Right renal pelvis (tissue), 4 donors: ENCODE data around the gene PRAMEF17. TPM values are rescaled to one million over a fixed set of nuclear protein-coding genes. Genes with fewer than 3 reads are reported as not detected.
"Not testable (repeated sequence)": the region's sequence is repeated elsewhere in the genome, so short reads cannot be mapped to it uniquely, and the experiment has no call there.

Experiments used
- DNase-seq, 4 donors: peaks; one replicate each; pipeline ENCODE4 v3.0.0-alpha.2; 2013; ENCODE audit warnings: low read depth in 4 of 4, low spot score in 3 of 4, missing footprints in 1 of 4
- polyA plus RNA-seq, 4 donors: library from polyadenylated mRNA; unstranded; fragments of 120-200 nt; gene quantifications; one replicate each; pipeline ENCODE4 v1.2.1, GENCODE V29; 2013; ENCODE audit not compliant: insufficient read length in 4 of 4

Gene PRAMEF17, protein sequence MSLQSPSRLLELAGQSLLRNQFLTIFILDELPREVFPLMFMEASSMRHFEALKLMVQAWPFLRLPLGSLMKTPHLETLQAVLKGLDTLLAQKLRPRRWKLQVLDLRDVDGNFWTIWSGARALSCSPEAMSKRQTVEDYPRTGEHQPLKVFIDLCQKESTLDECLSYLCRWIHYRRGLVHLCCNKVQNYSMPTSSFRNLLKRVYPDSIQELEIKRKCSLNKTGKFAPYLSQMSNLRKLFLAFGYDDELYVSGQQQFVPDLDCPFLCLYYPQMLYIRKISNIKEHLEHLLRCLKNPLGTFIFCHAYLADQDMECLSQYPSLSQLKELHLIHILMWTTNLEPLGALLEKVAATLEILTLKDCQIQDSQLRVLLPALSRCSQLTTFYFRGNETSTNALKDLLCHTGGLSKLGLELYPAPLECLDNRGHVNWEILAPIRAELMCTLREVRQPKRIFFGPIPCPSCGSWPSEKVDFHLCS
- not detected for polyA plus RNA-seq

DNA sequence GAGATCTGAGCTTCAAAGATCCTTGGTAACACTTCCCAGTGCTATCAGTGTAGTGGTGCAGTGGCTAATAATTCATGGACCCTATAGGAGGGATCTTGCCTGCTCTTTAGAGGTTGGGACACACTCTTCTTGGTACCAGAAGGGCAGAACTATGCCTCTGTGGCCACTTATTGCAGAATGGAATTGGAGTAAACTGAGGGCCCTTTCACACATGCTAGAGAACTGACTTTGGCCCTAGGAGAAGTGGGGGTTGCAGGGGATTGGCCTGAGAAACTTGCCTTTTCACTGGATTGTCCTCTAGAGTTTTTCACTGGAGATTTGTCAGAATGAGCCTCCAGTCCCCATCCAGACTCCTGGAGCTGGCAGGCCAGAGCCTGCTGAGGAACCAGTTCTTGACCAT lies at the start of gene PRAMEF17:
PRAMEF17 (plus strand) TSS at position 301 of the 400 bp plus-strand sequence; CDS start at position 327, 26 bp downstream.
- DNase-seq, result not testable (repeated sequence)

DNA sequence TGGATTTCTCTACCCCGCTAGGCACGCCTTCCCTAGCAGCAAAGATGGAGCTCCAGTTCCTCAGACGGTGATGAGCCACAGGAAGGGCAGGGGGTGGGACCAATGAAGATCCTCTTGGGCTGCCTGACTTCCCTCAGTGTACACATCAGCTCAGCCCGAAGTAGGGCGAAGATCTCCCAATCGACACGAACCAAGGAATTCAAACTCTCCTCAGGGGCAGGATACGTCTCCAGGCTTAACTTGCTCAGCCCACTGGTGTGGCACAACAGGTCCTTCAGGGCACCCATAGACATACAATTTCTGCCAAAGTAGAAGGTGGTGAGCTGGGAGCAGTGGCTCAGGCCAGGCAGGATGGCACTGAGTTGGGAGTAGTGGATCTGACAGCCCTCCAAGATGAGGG lies 46.9 kb upstream of the PRAMEF17 start:
- DNase-seq, result not testable (repeated sequence)

DNA sequence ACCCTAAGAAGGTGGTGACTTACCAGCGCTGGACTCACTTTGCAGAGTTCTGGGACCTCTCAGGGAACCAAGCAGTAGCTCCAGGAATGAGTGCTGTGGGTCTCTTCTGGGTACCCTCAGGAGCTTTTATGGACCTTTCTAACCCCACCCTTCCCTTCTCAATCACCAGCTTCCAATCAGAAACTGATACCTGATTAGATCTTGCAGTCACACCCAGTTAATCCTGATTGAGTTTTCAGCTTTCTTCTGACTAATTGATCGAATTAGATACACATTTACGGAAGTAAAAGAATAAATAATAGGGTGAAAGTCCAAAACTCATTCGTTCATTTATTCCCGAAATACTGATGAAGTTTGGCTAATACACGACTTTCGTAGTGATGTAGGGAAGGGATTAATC lies 42.4 kb upstream of the PRAMEF17 start, which contains the start of gene PRAMEF14:
PRAMEF14 (minus strand) TSS at position 101 of the 400 bp plus-strand sequence. CDS start 1,820 bp downstream, outside the sequence.
- not testable (repeated sequence) for DNase-seq

DNA sequence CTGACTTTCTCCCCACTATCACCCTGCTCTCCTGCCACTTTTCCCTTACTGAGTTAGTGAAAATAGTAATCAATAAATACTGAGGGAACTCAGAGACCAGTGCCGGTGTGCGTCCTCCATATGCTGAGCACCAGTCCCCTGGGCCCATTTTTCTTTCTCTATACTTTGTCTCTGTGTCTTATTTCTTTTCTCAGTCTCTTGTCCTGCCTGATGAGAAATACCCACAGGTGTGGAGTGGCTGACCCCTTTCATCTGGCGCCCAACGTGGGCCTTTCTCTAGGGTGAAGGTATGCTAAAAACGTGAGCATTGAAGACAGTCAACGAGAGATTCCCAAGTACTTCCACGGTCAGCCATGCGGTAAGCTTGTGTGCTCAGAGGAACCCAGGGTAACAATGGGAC lies 36.0 kb upstream of the PRAMEF17 start:
- DNase-seq, result not testable (repeated sequence)

DNA sequence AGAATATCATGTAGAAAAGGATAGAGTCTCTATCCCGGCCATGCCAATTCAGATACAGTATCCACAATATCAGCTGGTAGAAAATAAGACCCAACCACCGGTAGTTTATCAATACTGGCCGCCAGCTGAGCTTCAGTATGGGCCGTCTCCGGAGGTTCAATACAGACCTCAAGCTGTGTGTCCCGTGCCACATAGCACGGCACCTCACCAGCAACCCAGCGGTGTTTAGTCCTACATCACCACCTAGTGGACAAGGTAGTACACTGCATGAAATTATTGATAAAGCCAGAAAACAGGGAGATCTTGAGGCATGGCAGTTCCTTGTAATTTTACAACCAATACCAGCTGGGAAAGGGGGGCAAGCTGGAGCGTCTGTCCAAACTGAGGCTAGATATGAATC lies 35.0 kb upstream of the PRAMEF17 start:
- DNase-seq, result not testable (repeated sequence)

DNA sequence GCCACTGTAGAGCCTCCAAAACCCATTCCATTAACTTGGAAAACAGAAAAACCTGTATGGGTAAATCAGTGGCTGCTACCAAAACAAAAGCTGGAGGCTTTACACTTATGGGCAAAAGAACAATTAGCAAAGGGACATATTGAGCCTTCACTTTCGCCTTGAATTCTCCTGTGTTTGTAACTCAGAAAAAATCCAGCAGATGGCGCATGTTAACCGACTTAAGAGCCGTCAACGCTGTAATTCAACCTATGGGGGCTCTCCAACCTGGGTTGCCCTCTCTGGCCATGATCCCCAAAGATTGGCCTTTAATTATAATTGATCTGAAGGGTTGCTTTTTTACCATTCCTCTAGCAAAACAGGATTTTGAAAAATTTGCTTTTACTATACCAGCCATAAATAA lies 32.7 kb upstream of the PRAMEF17 start:
- peak; percentile 8 to 28 (median 20) for DNase-seq

DNA sequence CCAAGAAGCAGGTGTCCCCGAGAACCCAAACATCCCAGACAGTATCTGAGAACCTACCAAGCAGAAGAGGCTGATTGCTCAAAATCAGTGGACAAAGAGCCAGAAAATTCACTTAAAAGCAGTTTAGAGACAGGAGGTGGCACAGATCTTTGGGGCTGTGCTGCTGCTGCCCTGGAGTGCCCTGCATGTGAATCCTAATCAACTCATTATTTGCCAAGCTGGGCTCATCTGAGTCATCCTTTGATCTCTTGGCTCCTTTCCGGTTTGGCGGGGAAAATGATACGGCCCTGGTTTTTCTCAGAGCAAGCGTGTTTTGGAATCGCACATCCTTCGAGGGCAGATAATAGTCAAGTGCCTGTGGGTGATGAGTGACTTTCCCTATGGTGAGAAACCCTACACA lies 27.1 kb upstream of the PRAMEF17 start:
- DNase-seq, result not testable (repeated sequence)

DNA sequence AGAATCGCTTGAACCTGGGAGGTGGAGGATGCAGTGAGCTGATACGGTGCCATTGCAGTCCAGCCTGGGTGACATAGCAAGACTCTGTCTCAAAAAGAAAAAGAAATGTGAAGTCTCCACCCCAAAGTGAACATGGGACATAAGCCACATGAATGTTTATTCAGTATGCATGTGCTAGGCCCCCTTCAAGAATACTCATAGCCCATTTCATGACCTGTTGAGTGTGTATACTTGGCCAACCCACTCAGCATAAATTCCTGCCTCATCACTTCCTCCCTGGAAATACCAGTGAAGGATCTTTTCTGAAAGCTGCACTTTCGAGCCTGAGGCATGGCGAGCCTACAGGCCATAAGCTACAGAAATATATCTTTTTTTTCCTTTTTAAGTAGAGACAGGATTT lies 24.5 kb upstream of the PRAMEF17 start:
- DNase-seq, result not testable (repeated sequence)

DNA sequence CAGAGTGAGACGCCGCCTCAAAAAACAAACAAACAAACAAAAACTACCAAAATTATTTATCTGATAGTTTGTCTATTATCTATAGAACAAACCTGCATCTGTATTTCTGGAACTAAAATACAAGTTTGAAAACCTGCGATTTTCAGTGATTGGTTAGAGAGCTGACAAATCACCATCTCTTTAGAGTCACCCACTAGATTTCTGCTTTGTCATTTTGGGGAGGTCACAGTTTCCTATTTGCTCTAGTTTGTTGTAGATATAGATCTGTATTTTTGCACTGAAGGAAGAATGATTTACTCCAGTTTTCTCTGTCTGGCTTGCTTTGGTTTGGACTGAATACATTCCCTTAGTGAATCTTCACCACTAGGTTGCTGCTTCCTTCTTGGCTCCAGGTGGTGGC lies 22.9 kb upstream of the PRAMEF17 start:
- DNase-seq, result not testable (repeated sequence)

DNA sequence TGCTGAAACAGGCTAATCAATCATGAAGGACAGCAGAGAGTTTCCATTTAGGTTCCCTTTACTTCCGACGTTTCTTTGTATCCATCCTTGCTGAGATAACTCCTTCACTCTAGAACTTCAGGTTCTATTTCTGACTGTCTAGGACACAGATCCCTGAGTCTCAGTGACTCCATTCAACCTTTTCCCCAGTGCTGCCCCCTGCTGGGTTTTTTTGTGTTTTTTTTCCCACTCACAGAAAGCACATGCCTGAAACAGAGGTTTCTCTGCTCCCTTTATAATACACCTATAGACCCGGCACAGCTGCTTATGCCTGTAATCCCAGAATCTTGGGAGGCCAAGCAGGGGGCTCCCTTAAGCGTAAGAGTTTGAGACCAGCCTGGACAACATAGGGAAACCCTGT lies 20.9 kb upstream of the PRAMEF17 start:
- DNase-seq, result not testable (repeated sequence)

DNA sequence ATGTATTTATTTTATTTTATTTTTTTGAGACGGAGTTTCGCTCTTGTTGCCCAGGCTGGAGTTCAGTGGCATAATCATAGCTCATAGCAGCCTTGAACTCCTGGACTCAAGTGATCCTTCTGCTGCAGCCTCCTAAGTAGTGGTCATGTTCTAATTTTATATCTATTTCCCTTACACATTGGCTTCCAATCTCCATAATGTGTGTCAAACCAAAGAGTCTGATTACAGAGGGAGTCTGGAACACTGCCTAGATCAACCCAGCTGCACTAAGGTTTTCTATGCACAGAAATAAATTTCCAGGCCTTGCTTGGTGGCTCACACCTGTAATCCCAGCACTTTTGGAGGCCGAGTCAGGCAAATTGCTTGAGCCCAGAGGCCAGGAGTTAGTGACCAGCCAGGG lies 10.4 kb upstream of the PRAMEF17 start:
- DNase-seq, result not testable (repeated sequence)

DNA sequence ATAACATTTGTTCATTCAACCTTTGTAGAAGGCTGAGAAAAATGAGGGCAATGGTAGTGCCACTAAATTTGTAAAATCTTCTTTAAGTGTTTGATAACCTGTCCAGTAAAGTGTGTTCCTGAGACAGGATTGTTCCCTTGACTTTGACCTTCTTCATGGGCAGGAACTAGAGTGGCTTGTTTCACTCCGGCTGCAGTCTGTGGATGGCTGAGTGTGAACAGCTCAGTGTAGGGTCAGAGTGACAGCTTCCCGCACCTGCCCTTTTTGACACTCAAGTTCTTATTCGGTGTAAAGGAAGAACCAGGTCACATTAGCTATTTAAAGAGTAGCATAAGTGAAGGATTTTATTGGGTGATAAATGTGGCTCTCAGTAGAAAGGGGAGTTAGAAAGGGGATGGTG lies 9.1 kb upstream of the PRAMEF17 start:
- DNase-seq, result not testable (repeated sequence)

DNA sequence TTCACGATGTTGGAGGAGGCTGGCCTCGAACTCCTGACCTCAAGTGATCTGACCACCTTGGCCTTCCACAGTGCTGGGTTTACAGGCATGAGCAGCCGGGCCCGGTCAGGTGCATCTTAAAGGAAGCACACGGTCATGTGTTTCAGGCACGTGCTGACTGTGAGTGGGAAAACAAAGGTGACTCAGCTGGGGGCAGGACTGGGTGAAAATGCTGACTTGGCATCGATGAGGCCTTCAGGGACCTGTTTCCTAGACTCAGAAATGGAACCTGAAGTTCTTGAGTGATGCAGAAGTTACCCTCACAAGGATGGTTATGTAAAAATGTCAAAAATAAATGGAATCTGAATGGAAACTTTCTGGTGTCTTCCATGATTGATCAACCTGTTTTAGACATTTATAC lies 3.6 kb downstream of the PRAMEF17 start:
- not testable (repeated sequence) for DNase-seq

DNA sequence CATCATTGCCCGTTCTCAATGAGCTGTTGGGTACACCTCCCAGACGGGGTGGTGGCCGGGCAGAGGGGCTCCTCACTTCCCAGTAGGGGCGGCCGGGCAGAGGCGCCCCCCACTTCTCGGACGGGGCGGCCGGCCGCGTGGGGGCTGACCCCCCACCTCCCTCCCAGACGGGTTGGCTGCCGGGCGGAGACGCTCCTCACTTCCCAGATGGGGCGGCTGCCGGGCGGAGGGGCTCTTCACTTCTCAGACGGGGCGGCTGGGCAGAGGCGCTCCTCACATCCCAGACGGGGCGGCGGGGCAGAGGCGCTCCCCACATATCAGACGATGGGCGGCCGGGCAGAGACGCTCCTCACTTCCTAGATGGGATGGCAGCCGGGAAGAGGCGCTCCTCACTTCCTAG lies 5.3 kb downstream of the PRAMEF17 start:
- DNase-seq, result not testable (repeated sequence)

DNA sequence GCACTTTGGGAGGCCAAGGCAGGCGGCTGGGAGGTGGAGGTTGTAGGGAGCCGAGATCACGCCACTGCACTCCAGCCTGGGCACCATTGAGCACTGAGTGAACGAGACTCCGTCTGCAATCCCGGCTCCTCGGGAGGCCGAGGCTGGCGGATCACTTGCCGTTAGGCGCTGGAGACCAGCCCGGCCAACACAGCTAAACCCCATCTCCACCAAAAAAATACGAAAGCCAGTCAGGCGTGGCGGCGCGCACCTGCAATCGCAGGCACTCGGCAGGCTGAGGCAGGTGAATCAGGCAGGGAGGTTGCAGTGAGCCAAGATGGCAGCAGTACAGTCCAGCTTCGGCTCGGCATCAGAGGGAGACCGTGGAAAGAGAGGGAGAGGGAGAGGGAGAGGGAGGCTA lies 5.9 kb downstream of the PRAMEF17 start:
- not testable (repeated sequence) for DNase-seq

DNA sequence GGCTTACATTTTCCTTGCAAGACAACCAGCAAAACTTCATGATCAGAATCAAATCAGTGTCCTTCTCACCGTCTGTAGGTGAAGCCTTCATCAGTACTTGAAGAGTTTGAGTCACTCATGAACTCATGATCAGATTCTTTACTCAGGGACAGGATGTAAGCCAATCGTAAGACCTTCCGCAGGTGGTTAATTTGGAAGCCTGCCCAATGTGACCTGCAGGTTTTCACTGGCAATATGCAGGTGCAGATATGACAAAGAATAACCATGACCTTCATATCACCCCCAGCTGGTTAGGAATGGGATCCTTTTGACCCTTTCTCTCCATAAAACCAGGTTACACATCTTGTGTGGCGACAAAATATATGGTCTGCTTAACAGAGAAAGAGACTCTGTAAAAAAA lies 18.4 kb downstream of the PRAMEF17 start:
- DNase-seq, result no peak

DNA sequence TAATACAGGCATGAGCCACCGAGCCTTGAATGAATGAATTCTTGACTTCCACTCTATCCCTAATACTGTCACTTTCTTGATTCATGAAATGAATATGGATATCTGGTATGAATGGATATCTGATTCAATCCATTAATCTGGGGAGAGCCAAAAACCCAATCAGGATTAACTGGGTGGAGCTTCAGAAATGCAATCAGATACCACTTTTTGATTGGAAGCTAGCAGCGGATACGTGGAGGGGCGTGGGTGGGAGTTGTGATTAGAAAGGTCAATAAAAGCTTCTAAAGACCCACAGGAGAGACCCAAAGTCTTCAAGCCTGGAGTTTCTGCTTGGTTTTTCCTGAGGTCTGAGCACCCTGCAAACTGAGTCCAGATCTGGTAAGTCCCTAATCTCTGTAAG lies 20.7 kb downstream of the PRAMEF17 start, which contains the start of gene PRAMEF20:
PRAMEF20 (plus strand) TSS at position 301 of the 400 bp plus-strand sequence. CDS start 5,905 bp downstream, outside the sequence.
- DNase-seq, result not testable (repeated sequence)

DNA sequence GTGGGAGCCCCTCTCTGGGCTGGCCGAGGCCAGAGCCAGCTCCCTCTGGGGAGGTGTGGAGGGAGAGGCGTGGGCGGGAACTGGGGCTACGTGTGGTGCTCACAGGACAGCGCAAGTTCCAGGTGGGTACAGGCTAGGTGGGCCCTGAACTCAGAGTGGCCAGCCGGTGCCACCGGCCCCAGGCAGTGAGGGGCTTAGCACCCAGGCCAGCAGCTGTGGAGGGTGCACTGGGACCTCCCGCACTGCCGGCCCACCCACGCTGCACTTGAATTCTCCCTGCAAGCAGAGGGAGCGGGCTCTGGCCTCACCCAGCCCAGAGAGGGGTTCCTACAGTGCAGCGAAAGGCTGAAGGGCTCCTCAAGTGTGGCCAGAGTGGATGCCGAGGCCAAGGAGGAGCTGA lies 41.1 kb downstream of the PRAMEF17 start:
- DNase-seq, result no peak

DNA sequence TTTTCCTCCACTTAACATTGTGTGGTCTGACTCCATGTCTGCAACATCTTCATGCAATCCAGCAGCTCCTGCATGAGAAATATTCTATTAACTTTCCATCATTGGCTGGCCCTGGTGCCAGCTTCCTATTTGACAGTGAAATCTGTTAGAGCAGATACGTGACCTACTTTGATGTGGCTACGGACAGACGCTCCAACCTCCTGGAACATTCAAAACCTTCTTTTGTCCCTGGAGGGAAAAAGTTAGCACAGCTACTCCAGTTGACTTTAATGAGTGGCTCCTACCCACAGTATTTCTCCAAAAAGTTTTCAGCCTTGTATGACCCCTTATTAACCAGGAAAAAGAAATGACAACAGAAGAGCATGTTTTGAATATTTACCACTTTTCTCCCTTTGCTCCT lies 42.8 kb downstream of the PRAMEF17 start:
- DNase-seq, result no peak

DNA sequence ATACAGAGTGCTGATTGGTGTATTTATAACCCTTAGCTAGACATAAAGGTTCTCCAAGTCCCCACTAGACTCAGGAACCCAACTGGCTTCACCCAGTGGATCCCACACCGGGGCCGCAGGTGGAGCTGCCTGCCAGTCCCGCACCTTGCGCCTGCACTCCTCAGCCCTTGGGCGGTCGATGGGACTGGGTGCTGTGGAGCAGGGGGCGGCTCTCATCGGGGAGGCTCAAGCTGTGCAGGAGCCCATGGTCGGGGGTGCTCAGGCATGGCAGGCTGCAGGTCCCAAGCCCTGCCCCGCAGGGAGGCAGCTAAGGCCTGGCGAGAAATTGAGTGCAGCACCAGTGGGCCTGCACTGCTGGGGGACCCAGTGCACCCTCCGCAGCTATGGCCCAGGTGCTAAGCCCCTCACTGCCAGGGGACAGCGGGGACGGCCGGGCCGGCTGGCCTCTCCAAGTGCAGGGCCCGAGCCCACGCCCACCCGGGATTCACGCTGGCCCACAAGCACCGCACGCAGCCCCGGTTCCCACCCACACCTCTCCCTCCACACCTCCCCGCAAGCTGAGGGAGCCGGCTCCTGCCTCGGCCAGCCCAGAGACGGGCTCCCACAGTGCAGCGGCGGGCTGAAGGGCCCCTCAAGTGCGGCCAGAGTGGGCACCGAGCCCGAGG lies 44.4 kb downstream of the PRAMEF17 start:
- DNase-seq, result not testable (repeated sequence)

DNA sequence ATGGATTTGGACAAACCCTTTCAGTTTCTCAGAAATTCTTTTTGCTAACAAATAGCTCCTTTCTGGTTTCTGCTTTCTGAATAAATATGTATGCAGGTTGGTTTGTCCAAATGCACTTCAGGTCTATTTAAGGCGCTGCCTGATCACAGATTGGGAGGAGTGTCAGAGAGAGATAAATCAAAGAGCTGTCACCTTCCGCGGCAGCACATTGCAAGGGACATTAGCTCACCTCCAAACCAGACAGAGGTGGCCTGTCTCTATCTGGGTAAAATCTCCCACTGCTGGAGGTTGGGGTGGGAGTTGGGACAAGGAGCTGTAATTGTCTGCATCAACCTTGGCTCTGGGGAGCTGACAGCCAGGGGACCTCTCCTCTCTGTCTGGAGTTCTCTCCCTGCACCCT lies 46.0 kb downstream of the PRAMEF17 start:
- no peak for DNase-seq
